Measurements from ENCODE around the gene COPZ2.

- TF ChIP-seq ZBTB10 (tag by site-specific recombination; IDR thresholded peaks at IDR 0.05) (no peak), ZNF10 (tag by site-specific recombination; IDR thresholded peaks at IDR 0.05) (no peak), CTCF (tag by site-specific recombination; IDR thresholded peaks at IDR 0.05) (no peak), ZNF518A (tag by site-specific recombination; conservative IDR thresholded peaks at IDR 0.05; ENCODE audit: low read depth) (no peak), ZNF114 (tag by site-specific recombination; IDR thresholded peaks at IDR 0.05) (no peak), ZNF16 (tag by site-specific recombination; IDR thresholded peaks at IDR 0.05; ENCODE audit: low read depth) (no peak)
Observed at GRCh38 chr17:47999582-47999981, 38.0 kb downstream of the COPZ2 start.
